22Rv1 (cell line): ENCODE measurements around the gene PRSS2.

Experiments
- H3K27ac ChIP-seq: fragments of 450-650 bp; 2 replicates; pipeline ENCODE4 v1.5.1; 2017
- CTCF ChIP-seq: fragments of 450-650 bp; IDR thresholded peaks from 2 replicates; pipeline ENCODE4 v1.5.1; 2017; ENCODE audit warnings: mild to moderate bottlenecking
- ZFX ChIP-seq: fragments of 450-650 bp; IDR thresholded peaks from 2 replicates; pipeline ENCODE4 v1.6.1; 2017; ENCODE audit warnings: antibody characterized with exemption, borderline replicate concordance

PRSS2 gene

GRCh38 chr7:142800699-142801260 is 30.0 kb downstream of the PRSS2 start:
- no peak for TF ChIP-seq CTCF
- TF ChIP-seq ZFX = no peak
- no peak overlapping the region for H3K27ac ChIP-seq

- H3K27ac ChIP-seq = no peak overlapping the region
- TF ChIP-seq ZFX (no peak), CTCF (no peak)
These were observed 31.0 kb downstream of the PRSS2 start for GRCh38 chr7:142801601-142802295.

- TF ChIP-seq ZFX = no peak
- TF ChIP-seq CTCF = no peak
- H3K27ac ChIP-seq = no peak overlapping the region
These were observed 31.5 kb downstream of the PRSS2 start for GRCh38 chr7:142802301-142802700.

GRCh38 chr7:142803901-142804300 is 33.1 kb downstream of the PRSS2 start:
- no peak for TF ChIP-seq ZFX
- TF ChIP-seq CTCF = no peak
- H3K27ac ChIP-seq = no peak overlapping the region

- no peak for TF ChIP-seq CTCF
- TF ChIP-seq ZFX = no peak
- H3K27ac ChIP-seq = no peak overlapping the region
These were observed 34.0 kb downstream of the PRSS2 start for GRCh38 chr7:142804728-142805207.

- TF ChIP-seq CTCF = no peak
- TF ChIP-seq ZFX = no peak
- H3K27ac ChIP-seq = no peak overlapping the region
These were observed 34.7 kb downstream of the PRSS2 start for GRCh38 chr7:142805350-142806021.

- TF ChIP-seq ZFX = no peak
- TF ChIP-seq CTCF = no peak
- H3K27ac ChIP-seq = no peak overlapping the region
These were observed 35.2 kb downstream of the PRSS2 start for GRCh38 chr7:142806022-142806356.
